Uterus (tissue), 4 donors: Measurements from ENCODE around the gene MAP3K20. TPM values are rescaled to one million over a fixed set of nuclear protein-coding genes. Genes with fewer than 3 reads are reported as not detected.

Source experiments
- DNase-seq, 2 donors: peaks; one replicate each; pipeline ENCODE4 v3.0.0-alpha.2; 2019 to 2020
- H3K27ac ChIP-seq, 2 donors: fragments of 200-600 bp; sonication (generic); 1 replicate in 1 of 2; 2 replicates in 1 of 2; pipeline ENCODE4 v1.5.1; 2016 to 2018
- H3K27me3 ChIP-seq, 2 donors: fragments of 200-600 bp; sonication (generic); one replicate each; pipeline ENCODE4 v1.5.1; 2018 to 2019; ENCODE audit warnings: control low read depth in 1 of 2
- H3K36me3 ChIP-seq, 2 donors: fragments of 200-600 bp; sonication (generic); one replicate each; pipeline ENCODE4 v1.5.1; 2019; ENCODE audit warnings: control low read depth in 1 of 2
- H3K4me1 ChIP-seq, 2 donors: fragments of 200-600 bp; sonication (generic); one replicate each; pipeline ENCODE4 v1.5.1; 2018 to 2019; ENCODE audit warnings: control low read depth in 1 of 2
- H3K4me3 ChIP-seq, 2 donors: fragments of 200-600 bp; sonication (generic); 1 replicate in 1 of 2; 2 replicates in 1 of 2; pipeline ENCODE4 v1.5.1; 2018 to 2019; ENCODE audit warnings: mild to moderate bottlenecking in 1 of 2
- H3K9me3 ChIP-seq, 2 donors: fragments of 200-600 bp; sonication (generic); one replicate each; pipeline ENCODE4 v1.5.1; 2019; ENCODE audit warnings: control low read depth in 1 of 2
- CTCF ChIP-seq, 4 experiments: fragments of 200-600 bp in 2 of 4; fragments of 450-650 bp in 2 of 4; sonication (generic) in 2 of 4; IDR thresholded peaks; one replicate each; pipeline ENCODE4 v1.5.1; 2016 to 2019; ENCODE audit warnings: antibody characterized with exemption in 4 of 4, mild to moderate bottlenecking in 2 of 4, moderate library complexity in 1 of 4
- POLR2A ChIP-seq, 2 donors: fragments of 450-650 bp; IDR thresholded peaks; one replicate each; pipeline ENCODE4 v1.6.1; 2016; ENCODE audit warnings: antibody characterized with exemption in 2 of 2, mild to moderate bottlenecking in 1 of 2, moderate library complexity in 1 of 2
- intact Hi-C: fragments of 100-400 bp; cut with DNase I; formaldehyde crosslinking; loops from one replicate; pipeline ENCODE4 v1.15.1; 2023; ENCODE audit warnings: low total_unique reads
- total RNA-seq, 4 donors: library from RNA; depleted of rRNA in 3 of 4; stranded (reverse); fragments of >200 nt in 3 of 4; gene quantifications; one replicate each; pipeline versions ENCODE4 v1.1.0 to v1.2.4, GENCODE V29; 2014 to 2023
- donor health status: DM: yes; HTN: yes; CAD: no.

Gene MAP3K20
- total RNA-seq, 4 donors from 2014 or later: 47.6 to 183 (median 124) TPM

DNA sequence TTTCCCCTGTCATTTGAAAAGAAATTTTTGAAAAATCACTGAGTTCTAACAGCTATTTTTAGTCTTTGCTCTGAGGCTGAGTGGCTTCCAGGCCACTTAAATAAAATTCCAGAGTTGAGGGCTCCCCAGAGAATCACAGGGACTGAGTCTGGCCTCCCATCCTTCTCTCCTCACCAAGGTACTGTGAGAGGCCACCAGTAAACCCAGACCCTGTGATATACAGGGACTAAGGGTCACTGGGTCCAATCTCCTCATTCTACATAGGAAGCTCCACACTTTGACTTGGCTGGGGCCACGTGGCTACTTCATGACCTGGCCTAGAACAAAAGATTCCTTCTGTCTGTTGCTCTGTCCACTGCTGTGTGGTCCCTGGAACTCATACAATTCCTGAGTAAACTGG, 155.8 kb downstream of the MAP3K20 start:
- Histone ChIP-seq H3K9me3 (no peaks in the 10 kb centered on the region), H3K27me3 (no peaks in the 10 kb centered on the region), H3K4me3 (no peak overlapping the region), H3K36me3 (no peaks in the 10 kb centered on the region), H3K4me1 (no peaks in the 10 kb centered on the region), H3K27ac (no peak overlapping the region)
- intact Hi-C loops: no loop called here
- TF ChIP-seq POLR2A (IDR thresholded peaks at IDR 0.05): no peak
- no peak for DNase-seq

GRCh38 chr2:173232956-173233744, 157.5 kb downstream of the MAP3K20 start:
- Histone ChIP-seq H3K36me3 (no peaks in the 10 kb centered on the region), H3K27ac (no peak overlapping the region), H3K4me1 (no peaks in the 10 kb centered on the region), H3K4me3 (no peak overlapping the region), H3K27me3 (no peaks in the 10 kb centered on the region), H3K9me3 (no peaks in the 10 kb centered on the region)
- TF ChIP-seq POLR2A (IDR thresholded peaks at IDR 0.05): no peak
- no peak for TF ChIP-seq CTCF (IDR thresholded peaks at IDR 0.05)
- intact Hi-C loops: no loop called here
- DNase-seq: no peak

DNA sequence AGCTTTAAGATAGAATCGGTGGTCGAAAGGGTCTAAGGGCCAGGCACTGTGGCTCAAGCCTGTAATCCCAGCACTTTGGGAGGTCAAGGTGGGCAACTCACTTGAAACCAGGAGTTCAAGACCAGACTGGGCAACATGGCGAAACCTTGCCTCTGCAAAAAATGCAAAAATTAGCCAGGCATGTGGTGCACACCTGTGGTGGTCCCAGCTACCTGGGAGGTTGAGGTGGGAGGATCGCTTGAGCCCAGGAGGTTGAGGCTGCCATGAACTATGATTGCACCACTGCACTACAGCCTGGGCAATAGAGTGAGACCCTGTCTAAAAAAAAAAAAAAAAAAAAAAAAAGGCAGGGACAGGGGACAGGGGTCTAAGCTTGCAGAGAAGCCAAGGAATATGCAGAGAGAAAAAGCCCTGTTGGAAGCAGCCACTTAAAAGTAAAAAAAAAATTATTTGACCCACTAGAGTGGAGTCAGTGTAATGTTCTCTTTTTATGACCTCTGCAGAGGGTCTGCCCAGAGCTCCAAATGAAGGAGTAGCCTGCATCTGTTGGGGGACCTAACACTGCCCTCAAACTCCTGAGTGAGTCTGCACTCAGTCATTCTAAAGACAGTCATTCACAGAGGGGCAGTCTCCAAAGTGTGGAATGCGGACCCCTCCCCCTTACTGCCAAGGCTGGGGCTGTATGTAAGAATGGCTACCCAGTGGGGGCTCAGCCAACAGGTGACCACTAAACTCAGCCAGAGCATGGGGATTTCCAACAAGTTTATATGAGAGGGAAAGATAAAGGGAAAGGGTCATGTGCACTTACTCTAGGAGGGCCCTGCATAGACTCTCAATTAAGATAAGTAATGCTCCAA, 160.5 kb downstream of the MAP3K20 start:
- TF ChIP-seq CTCF (IDR thresholded peaks at IDR 0.05) (no peak), POLR2A (IDR thresholded peaks at IDR 0.05) (no peak)
- Histone ChIP-seq H3K27me3 (no peaks in the 10 kb centered on the region), H3K36me3 (no peaks in the 10 kb centered on the region), H3K9me3 (no peaks in the 10 kb centered on the region), H3K4me1 (no peaks in the 10 kb centered on the region), H3K27ac (no peak overlapping the region), H3K4me3 (no peak overlapping the region)
- intact Hi-C loops: no loop called here
- DNase-seq: no peak

DNA sequence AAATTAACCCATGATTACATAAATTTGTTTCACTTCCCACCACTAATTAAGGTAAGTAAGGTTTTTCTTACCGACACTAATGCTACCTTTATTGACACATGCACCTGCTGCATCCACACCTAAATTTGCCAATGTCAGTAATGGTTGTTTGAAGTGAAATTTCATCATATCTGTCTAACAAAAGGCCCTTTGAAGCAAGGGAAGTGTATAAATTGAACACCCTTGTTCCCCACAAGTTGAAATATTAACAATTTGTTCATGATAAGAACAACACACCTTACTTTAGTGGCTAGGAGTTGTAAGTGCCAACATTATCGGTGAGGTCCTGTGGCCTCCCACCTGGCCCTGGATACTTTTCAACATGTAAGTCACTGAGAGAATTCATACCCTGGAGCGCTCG, 162.7 kb downstream of the MAP3K20 start:
- H3K27ac ChIP-seq: no peak overlapping the region
- TF ChIP-seq POLR2A (IDR thresholded peaks at IDR 0.05): no peak
- no peak for TF ChIP-seq CTCF (IDR thresholded peaks at IDR 0.05)
- H3K9me3 ChIP-seq: no peaks in the 10 kb centered on the region
- no peaks in the 10 kb centered on the region for H3K4me1 ChIP-seq
- H3K27me3 ChIP-seq: no peaks in the 10 kb centered on the region
- H3K36me3 ChIP-seq: no peaks in the 10 kb centered on the region
- no peak for DNase-seq
- no peak overlapping the region for H3K4me3 ChIP-seq
- intact Hi-C loops: no loop called here

DNA sequence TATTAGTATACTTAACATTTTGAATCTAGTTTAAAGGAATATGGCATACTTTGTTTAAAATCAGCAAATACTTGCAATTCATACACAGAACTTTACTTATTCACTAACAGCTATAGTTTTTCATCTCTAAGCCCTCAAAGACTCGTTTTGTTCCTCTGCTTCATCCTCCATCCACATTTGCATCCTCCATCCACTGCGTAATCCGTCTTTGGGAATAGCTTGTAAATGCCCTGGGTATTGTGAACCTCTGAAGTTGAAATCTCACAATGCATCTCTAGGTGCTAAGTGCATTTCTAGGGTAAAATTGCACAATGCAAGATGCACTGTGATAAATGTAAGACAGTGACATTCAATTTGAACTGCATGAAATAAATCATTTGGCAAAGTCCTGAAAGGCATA, 163.2 kb downstream of the MAP3K20 start:
- Histone ChIP-seq H3K9me3 (no peaks in the 10 kb centered on the region), H3K27me3 (no peaks in the 10 kb centered on the region), H3K27ac (no peak overlapping the region), H3K36me3 (no peaks in the 10 kb centered on the region), H3K4me1 (no peaks in the 10 kb centered on the region), H3K4me3 (no peak overlapping the region)
- intact Hi-C loops: no loop called here
- DNase-seq: no peak
- TF ChIP-seq POLR2A (IDR thresholded peaks at IDR 0.05) (no peak), CTCF (IDR thresholded peaks at IDR 0.05) (no peak)
